ENCODE data around the gene GRB10.

DNA sequence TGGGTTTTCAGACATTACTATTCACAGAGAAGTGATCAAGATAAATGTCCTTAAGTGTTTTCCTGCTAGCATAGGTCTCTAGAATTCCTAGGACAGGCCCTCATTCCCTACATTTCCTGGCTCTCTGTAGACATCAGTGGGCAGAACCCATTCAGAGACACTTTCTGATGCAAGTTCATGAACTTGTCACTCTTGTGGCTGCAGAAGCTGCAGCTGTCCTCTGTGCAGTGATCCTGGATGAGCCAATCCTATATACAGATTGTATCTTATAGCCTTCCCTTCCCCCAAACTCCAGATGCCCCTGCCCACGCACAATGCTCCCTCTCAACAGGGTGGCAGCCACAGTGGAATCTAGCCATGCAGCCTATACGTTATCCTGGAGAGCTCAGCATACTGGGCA is 12.6 kb upstream of the GRB10 start:
- TF ChIP-seq, protein P1, sequence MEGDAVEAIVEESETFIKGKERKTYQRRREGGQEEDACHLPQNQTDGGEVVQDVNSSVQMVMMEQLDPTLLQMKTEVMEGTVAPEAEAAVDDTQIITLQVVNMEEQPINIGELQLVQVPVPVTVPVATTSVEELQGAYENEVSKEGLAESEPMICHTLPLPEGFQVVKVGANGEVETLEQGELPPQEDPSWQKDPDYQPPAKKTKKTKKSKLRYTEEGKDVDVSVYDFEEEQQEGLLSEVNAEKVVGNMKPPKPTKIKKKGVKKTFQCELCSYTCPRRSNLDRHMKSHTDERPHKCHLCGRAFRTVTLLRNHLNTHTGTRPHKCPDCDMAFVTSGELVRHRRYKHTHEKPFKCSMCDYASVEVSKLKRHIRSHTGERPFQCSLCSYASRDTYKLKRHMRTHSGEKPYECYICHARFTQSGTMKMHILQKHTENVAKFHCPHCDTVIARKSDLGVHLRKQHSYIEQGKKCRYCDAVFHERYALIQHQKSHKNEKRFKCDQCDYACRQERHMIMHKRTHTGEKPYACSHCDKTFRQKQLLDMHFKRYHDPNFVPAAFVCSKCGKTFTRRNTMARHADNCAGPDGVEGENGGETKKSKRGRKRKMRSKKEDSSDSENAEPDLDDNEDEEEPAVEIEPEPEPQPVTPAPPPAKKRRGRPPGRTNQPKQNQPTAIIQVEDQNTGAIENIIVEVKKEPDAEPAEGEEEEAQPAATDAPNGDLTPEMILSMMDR (IDR thresholded peaks at IDR 0.05; ENCODE audit: control extremely low read depth in 1 of 3, insufficient read depth in 1 of 3, low read depth in 1 of 3, low read length in 3 of 3), result no peak
- TF ChIP-seq JUND (IDR thresholded peaks at IDR 0.05; ENCODE audit: low read length) (no peak), KDM1A (IDR thresholded peaks at IDR 0.05; ENCODE audit: borderline replicate concordance, low read length) (no peak), CHD7 (IDR thresholded peaks at IDR 0.05; ENCODE audit: insufficient replicate concordance, low read length) (no peak), ATF2 (IDR thresholded peaks at IDR 0.05; ENCODE audit: low read length) (no peak), KDM4A (IDR thresholded peaks at IDR 0.05; ENCODE audit: low read depth, low read length, severe bottlenecking) (no peak), POLR2A (IDR thresholded peaks at IDR 0.05; ENCODE audit: control extremely low read depth in 1 of 2, low read depth in 2 of 2, low read length in 2 of 2) (no peak), NRF1 (IDR thresholded peaks at IDR 0.05; ENCODE audit: low read depth, low read length) (no peak), EZH2 (IDR thresholded peaks at IDR 0.05; ENCODE audit: low read depth, low read length, severe bottlenecking) (no peak), SIN3A (conservative IDR thresholded peaks at IDR 0.05 in 1 of 2, IDR thresholded peaks at IDR 0.05 in 1 of 2; ENCODE audit: low read depth in 1 of 2, low read length in 2 of 2) (no peak)
- TF ChIP-seq, protein P2, sequence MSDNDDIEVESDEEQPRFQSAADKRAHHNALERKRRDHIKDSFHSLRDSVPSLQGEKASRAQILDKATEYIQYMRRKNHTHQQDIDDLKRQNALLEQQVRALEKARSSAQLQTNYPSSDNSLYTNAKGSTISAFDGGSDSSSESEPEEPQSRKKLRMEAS (IDR thresholded peaks at IDR 0.05), result no peak

Data from H1 (cell line).